Activated CD4-positive, alpha-beta T cell treated with anti-CD3 and anti-CD28 coated beads, Interleukin-2, amount 10 ng/mL, durations not matched to agents 7 days and 5 days (primary cell): ENCODE data around the gene PARP4. TPM values are rescaled to one million over a fixed set of nuclear protein-coding genes. Genes with fewer than 3 reads are reported as not detected.
"Not testable (repeated sequence)": the region's sequence is repeated elsewhere in the genome, so short reads cannot be mapped to it uniquely, and the experiment has no call there.

Experiments
- CTCF ChIA-PET: fragments of 350-600 bp; sonication (Branson Sonifier 250); formaldehyde crosslinking; loops from one replicate; lab custom pipeline; 2021; ENCODE audit warnings: antibody characterized with exemption; lab: Charles Lee
- POLR2A ChIA-PET: fragments of 350-600 bp; sonication (Branson Sonifier 250); formaldehyde crosslinking; loops from one replicate; lab custom pipeline; 2021; ENCODE audit warnings: antibody characterized with exemption; lab: Charles Lee
- DNase-seq: peaks from one replicate; pipeline ENCODE4 v3.0.0-alpha.2; 2020
- H3K27ac Mint-ChIP-seq: one replicate; pipeline ENCODE4 v1.8.0; 2021; ENCODE audit warnings: mild to moderate bottlenecking, moderate library complexity, mixed read lengths
- H3K27me3 Mint-ChIP-seq: one replicate; pipeline ENCODE4 v1.8.0; 2021; ENCODE audit warnings: mixed read lengths
- H3K36me3 Mint-ChIP-seq: one replicate; pipeline ENCODE4 v1.8.0; 2021; ENCODE audit warnings: low read depth, mixed read lengths
- H3K4me1 Mint-ChIP-seq: one replicate; pipeline ENCODE4 v1.8.0; 2021; ENCODE audit warnings: mixed read lengths
- H3K4me3 Mint-ChIP-seq: one replicate; pipeline ENCODE4 v1.8.0; 2021; ENCODE audit warnings: mild to moderate bottlenecking, moderate library complexity, mixed read lengths
- H3K9me3 Mint-ChIP-seq: one replicate; pipeline ENCODE4 v1.8.0; 2021; ENCODE audit warnings: mixed read lengths
- total RNA-seq, 2 experiments: library from RNA; stranded (reverse); gene quantifications; one replicate each; pipeline ENCODE4 v1.2.3, GENCODE V29; 2021

Gene PARP4
- total RNA-seq, 2 experiments from 2014 or later: 67.8 to 76.4 TPM

- CTCF ChIA-PET, H3K27me3 Mint-ChIP-seq: not testable (repeated sequence)
Observed at GRCh38 chr13:24380227-24380626, 132.4 kb downstream of the PARP4 start.

DNA sequence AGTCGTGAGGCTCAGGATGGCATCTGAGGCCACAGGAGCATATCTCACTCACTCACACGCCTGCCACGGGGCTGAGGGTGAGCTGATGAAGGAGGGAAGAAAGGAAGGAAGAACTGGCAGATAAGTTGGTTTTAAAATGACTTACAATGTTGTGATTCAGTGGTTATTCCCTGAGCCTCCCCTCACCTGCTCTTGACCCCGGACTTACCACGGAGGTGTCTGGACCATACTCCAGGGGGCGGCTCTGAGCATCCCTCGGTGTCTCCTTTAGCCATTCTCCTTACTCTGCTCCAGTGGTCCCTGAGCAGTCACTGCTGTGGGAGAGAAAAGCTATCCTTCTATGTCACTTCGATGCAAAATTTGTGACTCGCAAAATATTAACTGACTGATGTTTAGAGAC is 141.3 kb downstream of the PARP4 start:
- POLR2A ChIA-PET, H3K4me3 Mint-ChIP-seq: not testable (repeated sequence)

More at GRCh38 chr13:24380227-24380626, 132.4 kb downstream of the PARP4 start:
- H3K27ac Mint-ChIP-seq, DNase-seq, H3K36me3 Mint-ChIP-seq, H3K4me3 Mint-ChIP-seq, POLR2A ChIA-PET, H3K4me1 Mint-ChIP-seq, H3K9me3 Mint-ChIP-seq: not testable (repeated sequence)

More for the DNA sequence above, 141.3 kb downstream of the PARP4 start:
- H3K9me3 Mint-ChIP-seq, H3K4me1 Mint-ChIP-seq, DNase-seq, H3K36me3 Mint-ChIP-seq, H3K27ac Mint-ChIP-seq, CTCF ChIA-PET, H3K27me3 Mint-ChIP-seq: not testable (repeated sequence)

Other genes with a start within 250 kb of the PARP4 start
- gene C1QTNF9, start 203.2 kb downstream of the PARP4 start, total RNA-seq: under 1 TPM in 1 of 2 experiments, not detected in 1; 0.10 TPM
- under 1 TPM; 0.27 TPM for gene ATP12A, start 167.6 kb upstream of the PARP4 start, total RNA-seq